GM19467 (cell line): ENCODE results near the gene NCCRP1.
A peak's percentile ranks its signal among the peaks of the same experiment; 100 is the strongest.
"Not testable (repeated sequence)": the region's sequence is repeated elsewhere in the genome, so short reads cannot be mapped to it uniquely, and the experiment has no call there.

ENCODE experiments used
- ATAC-seq: cut with Tn5 transposase; IDR thresholded peaks from one replicate; pipeline ENCODE4 v1.9.1; 2021; ENCODE audit warnings: mild to moderate bottlenecking, moderate library complexity; ENCODE audit not compliant: unreplicated experiment

NCCRP1 gene

DNA sequence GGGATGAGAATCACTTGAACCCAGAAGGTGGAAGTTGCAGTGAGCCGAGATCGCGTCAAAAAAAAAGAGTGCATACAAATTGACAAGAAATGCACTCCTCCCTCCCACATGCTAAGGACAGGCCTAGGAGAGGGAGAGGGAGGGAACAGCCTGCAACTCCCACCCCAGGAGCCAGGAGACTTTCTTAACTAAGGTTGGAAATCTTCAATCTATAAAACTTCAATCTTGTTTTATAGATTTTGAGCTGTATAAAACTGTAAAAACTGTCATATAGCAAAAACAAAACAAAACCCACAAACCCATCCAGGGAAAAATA lies 8.6 kb downstream of the NCCRP1 start:
- no peak for ATAC-seq

GRCh38 chr19:39206122-39206521 lies 9.4 kb downstream of the NCCRP1 start:
- ATAC-seq = no peak

- no peak for ATAC-seq
Observed at GRCh38 chr19:39207293-39207836, 10.6 kb downstream of the NCCRP1 start.

DNA sequence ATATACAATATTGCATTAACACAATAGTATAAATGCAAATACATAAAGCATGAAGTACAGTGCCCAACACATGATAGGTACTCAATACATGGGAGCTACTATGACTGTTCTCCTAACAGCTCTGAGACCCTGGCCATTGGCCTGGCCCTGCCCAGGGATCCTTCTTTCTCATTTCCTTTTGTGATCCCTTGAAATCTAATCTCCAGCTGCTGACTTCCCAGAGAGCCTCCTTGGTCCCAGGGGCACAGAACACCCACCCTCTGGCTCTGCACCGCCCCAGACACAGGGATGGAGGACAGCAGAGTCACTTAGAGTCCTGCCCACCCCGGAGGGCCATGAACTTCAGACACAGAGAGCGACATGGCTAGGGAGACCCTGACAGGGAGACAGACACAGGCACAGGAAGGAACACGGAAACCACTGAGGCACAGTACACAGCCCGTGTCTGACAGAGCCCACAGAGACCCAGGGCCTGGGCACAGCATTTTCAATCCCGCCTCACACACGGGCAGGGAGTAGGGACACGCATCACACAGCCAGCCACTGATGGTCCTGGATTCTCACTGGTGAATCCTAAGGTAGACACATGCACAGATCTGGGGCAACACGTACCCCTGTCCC lies 11.5 kb downstream of the NCCRP1 start:
- ATAC-seq = no peak

DNA sequence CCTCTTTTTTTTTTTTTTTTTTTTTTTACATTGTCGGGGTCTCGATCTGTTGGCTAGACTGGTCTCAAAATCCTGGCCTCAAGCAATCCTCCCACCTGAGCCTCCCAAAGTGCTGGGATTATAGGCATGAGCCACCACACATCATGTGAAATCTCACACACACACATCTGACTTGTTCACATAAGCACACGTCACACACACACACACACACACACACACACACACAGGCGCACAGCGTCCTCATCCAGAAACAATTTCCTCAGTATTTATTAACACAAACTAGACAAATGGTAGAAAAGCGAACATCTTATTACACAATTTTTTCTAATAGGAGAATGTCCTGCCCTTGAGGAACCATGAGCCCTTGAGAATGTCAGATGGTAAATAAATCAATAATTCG lies 12.4 kb downstream of the NCCRP1 start:
- no peak for ATAC-seq

GRCh38 chr19:39211731-39212374 lies 15.1 kb downstream of the NCCRP1 start:
- ATAC-seq = no peak

- no peak for ATAC-seq
Observed at GRCh38 chr19:39212375-39212742, 15.6 kb downstream of the NCCRP1 start.

- not testable (repeated sequence) for ATAC-seq
Observed at GRCh38 chr19:39215323-39215722, 18.6 kb downstream of the NCCRP1 start.

- ATAC-seq = no peak
Observed at GRCh38 chr19:39217094-39217493, 20.3 kb downstream of the NCCRP1 start.

GRCh38 chr19:39218230-39219007 lies 21.7 kb downstream of the NCCRP1 start:
- no peak for ATAC-seq

DNA sequence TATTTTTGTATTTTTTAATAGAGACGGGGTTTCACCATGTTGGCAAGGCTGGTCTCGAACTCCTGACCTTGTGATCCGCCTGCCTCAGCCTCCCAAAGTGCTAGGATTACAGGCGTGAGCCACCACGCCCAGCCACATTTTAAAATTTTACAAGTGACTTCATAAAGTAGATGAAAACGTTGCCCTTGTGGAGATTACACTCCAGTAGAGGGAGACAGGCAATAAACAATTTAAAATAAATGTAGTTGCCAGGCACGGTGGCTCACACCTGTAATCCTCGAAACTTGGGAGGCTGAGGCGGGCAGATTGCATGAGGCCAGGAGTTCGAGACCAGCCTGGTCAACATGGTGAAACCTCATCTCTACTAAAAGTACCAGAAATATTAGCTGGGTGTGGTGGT lies 22.3 kb downstream of the NCCRP1 start:
- not testable (repeated sequence) for ATAC-seq

DNA sequence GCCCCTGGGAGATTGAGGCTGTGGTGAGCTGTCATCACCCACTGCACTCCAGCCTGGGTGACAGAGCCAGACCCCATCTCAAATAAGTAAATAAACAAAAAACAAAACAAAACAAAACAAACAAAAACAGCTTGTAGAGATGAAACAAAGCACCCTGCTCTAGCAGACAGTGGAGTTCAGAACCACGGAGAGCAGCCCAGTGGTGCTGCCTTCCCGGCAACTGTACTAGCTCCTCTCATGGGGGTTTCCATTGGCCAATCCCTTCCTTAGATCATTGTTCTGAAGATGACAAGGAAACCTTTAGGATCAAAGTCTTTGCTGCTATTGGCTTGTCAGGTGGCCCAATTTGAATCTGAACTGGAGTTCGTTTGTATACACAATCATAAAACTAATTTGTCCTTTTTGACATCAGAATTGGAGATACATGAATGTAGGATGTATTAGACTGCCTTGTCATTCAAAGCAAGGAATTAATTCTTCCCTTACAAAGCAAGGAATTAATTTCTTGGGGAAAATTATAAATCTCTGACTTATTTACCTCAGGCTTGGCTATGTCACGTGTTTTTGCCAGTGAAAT lies 27.0 kb downstream of the NCCRP1 start:
- ATAC-seq = no peak

DNA sequence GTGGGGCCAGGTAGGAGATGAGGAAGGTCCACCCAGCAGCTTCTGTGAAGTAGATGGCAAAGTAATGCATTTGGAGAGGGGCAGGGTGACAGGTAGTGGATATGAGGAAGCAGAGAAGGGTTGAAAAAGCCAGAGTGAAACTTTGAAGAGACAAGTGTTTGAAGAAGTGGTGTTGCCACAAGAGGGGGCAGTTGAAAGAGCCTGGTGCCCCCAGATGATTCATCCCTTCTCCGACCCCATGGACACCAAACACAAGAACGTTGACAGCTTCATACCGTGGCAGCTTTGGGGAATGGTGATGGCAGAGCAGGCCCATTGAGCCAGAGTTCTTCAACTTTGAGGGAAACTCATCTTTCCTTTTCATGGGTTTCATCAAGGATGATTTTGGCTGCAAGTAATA lies 28.1 kb downstream of the NCCRP1 start:
- ATAC-seq = no peak

DNA sequence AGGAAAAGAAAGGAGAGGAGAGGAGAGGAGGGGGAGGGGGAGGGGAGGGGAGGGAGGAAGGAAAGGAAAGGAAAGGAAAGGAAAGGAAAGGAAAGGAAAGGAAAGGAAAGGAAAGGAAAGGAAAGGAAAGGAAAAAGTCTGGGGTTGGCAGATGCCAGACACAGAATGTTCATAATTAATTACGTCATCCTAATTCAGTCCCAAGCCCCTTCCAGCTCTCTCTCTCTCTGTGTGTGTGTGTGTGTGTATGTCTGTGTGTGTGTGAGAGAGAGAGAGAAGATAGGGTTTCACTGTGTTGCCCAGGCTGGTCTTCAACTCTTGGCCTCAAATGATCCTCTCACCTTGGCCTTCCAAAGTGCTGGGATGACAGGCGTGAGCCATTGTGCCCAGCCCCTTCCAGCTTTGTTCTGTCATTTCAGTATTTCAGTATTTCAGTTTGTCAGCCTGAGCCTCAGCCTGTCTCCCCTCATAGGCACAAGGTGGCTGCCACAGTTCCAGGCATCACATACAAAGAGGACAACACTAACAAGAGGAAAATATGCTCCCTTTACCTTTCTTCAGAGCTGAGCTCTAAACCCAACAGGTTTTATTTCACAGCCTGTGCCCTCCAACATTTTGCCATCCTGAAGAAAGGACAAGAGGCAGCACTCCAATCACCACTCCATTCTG lies 33.5 kb downstream of the NCCRP1 start:
- no peak for ATAC-seq

GRCh38 chr19:39232708-39233107 lies 35.9 kb downstream of the NCCRP1 start:
- no peak for ATAC-seq

GRCh38 chr19:39236527-39236926 lies 39.8 kb downstream of the NCCRP1 start:
- ATAC-seq = no peak

GRCh38 chr19:39237200-39238184 lies 40.7 kb downstream of the NCCRP1 start:
- ATAC-seq = peak; percentile 69

GRCh38 chr19:39238209-39238608 lies 41.4 kb downstream of the NCCRP1 start:
- ATAC-seq = no peak

- ATAC-seq = no peak
Observed at GRCh38 chr19:39238944-39239343, 42.2 kb downstream of the NCCRP1 start.

DNA sequence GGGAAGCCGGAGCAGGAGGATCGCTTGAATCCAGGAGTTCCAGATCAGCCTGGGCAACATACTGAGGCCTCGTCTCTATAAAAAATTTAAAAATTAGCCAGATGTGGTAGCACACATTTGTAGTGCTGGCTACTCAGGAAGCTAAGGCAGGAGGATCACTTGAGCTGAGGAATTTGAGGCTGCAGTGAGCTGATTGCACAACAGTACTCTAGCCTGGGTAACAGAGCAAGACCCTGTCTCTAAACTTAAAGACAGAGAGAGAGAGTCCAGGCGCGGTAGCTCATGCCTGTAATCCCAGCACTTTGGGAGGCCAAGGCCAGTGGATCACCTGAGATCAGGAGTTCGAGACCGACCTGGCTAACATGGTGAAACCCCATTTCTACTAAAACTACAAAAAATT lies 43.7 kb downstream of the NCCRP1 start:
- no peak for ATAC-seq
